GM12872 (cell line): ENCODE data around the gene SMIM43.

Experiments used
- TF ChIP-seq, protein P1 (sequence below): IDR thresholded peaks from 3 replicates; pipeline ENCODE4 v1.5.1; 2011; ENCODE audit warnings: low read depth, mild to moderate bottlenecking, low read length, moderate library complexity; ENCODE audit not compliant: insufficient read depth

The SMIM43 gene

DNA sequence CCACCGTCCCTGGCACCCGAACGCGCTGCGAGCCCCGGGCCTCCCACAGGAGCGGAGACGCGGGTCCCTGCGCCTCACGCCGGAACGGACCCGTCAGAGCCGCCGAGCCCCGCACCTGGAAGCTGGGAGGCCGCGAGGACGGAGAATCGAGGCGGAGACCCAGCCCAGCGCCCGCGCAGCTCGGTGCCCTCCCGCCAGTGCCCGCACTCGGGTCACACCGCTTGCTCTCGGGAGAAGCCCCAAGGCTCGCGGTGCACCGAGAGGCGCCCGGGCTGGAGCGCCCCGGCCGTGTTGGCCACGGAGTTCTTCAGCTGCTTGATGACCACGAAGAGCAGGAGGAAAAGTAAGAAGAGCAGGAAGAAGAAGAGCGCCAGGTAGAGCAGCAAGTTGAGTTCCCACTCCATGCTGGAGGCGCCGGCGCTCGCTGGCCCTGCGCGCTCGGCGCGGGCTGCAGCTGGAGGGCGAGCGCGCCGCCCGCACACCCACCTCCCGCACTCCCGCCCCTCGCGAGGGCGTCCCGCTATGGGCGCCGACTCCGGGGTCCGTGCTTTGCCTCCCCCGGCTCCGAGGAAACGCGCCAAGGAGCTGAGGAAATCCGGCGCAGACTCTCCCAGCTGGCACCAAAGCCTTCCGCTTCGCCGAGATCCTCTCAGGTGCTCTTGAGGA, at the start of gene SMIM43:
Gene SMIM43, minus strand, starts transcription at position 463 of the 666 bp plus-strand sequence. Its CDS starts 59 bp downstream, at position 404.
- TF ChIP-seq, protein P1, sequence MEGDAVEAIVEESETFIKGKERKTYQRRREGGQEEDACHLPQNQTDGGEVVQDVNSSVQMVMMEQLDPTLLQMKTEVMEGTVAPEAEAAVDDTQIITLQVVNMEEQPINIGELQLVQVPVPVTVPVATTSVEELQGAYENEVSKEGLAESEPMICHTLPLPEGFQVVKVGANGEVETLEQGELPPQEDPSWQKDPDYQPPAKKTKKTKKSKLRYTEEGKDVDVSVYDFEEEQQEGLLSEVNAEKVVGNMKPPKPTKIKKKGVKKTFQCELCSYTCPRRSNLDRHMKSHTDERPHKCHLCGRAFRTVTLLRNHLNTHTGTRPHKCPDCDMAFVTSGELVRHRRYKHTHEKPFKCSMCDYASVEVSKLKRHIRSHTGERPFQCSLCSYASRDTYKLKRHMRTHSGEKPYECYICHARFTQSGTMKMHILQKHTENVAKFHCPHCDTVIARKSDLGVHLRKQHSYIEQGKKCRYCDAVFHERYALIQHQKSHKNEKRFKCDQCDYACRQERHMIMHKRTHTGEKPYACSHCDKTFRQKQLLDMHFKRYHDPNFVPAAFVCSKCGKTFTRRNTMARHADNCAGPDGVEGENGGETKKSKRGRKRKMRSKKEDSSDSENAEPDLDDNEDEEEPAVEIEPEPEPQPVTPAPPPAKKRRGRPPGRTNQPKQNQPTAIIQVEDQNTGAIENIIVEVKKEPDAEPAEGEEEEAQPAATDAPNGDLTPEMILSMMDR, result no peak

DNA sequence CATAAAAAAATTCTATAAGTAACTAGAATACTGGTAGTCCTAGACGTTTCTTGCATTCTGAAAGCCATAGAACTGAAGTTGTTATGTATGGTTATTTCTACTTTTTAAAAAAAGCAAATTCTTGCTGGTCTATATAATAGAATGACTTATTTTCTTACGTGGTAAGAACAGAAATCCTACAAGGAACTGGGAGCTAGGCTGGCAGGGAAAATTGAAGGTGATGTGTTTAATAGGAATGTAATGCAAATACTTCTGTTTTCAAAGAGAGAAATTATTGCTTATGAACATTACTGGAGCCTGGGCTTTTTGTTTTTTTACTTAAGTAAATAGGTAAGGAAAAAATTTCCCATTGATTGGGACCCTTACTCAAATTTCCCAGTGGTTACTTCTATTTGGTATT, 49.8 kb upstream of the SMIM43 start:
- TF ChIP-seq, protein P1, result no peak

DNA sequence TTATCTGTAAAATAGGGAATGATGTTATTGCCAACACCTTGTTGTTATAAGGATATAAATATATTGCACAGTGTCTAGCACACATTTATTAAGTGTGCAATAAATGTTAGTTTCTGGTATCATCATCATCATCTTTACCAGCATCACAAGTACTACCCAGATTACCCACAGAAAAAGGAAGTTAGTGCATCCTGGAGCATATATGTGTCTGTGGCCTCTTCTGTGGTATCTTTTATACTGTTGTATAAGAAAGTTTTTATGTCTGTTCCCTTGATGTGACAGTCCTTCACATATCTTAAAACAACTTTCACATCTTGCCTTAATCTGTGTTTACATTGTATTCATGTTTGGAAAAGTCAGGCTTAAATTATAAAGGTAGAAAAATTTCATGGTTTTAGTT, 46.2 kb upstream of the SMIM43 start:
- TF ChIP-seq, protein P1, result no peak

DNA sequence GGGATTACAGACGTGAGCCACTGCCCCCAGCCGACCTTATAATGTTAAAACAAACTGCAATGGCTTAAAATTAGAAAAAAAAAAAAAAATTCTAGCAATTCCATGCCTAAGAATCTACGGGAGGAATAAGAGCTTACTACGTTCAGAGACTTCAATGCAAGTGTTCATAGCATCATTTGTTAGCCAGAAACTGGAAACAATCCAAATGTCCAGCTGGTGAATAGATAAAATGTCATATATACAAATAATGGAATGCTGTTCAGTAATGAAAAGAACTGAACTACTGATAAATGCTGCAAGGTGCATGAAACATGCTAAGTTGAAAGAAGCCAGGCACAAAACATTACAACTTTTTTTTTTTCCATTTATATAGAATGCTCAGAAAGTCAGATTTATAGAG, 41.4 kb upstream of the SMIM43 start:
- TF ChIP-seq, protein P1, result no peak

DNA sequence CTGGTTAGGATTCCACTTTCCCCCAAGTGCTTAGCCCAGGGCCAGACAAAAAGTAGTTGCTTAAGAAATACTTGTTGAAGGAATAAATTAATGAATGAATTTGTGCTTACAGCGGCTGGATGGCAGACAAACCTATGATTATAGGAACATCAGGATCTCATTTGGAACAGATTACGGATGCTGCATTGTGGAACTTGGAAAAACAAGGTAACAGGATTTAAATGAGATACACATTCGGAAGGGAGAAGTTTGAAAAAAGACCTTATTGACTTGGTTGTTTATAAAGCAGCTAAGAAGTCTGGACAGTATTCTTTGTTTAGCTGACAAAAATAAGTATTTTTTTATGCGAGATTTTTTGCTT, 36.7 kb upstream of the SMIM43 start:
- TF ChIP-seq, protein P1, result no peak

DNA sequence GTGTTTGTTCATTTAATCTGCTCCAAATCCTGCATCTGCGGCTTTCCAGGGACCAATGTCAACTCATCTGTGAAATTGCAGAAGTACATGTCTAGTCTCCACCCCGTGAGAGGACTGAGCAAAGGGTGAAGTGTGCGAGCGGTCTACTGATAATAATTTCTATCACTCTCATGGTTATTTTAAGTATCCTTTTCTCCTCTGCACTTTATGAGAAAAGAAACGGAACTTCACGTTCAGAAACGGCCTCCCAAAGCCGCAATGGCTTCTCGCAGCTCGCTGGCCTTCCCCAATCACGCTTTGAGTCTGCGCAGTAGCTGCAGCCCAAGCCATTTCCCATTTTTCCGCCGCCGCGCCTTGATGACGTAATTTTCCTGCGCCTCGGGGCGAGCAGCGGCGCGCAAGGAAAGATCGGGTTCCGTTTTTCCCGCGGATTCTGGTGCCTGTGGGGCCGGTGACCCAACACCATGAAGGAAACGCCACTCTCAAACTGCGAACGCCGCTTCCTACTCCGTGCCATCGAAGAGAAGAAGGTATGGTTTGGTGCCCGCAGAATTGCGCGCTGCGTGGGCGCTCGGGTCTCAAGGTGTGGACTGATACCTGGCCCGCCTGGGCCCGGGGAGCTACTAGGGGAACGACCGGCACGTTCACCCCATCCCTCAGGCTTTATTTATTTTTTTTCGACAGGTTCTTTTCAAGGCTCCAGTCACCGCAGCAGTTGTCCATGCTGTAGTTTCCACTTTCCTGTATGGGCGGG, 36.2 kb upstream of the SMIM43 start, which contains the start of gene EXOSC9:
Gene EXOSC9, plus strand, starts transcription at position 363 of the 754 bp plus-strand sequence. Its CDS starts 102 bp downstream, at position 465.
- TF ChIP-seq, protein P1, result no peak

DNA sequence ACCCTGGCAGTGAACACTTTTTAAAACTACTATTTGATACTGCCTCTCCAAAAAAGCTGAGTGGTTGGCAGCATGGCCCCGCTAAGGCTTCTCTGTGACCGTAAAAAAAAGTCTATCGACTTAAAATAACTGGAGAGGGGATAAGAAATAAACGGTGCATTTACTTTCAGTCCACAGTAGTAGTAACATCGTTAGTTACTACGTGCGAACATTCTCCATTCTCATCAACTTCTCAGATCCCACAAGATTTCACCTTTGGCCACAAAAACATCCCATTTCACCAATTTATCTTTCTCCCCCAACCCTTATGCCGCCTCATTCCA, 35.6 kb upstream of the SMIM43 start:
- TF ChIP-seq, protein P1, result no peak
